VCaP (cell line): ENCODE measurements around the gene SLC7A11.

ENCODE experiments used
- H3K27ac ChIP-seq: fragments of 450-650 bp; 2 replicates; pipeline ENCODE4 v1.5.1; 2017
- CTCF ChIP-seq: fragments of 450-650 bp; conservative IDR thresholded peaks from 2 replicates; pipeline ENCODE4 v1.5.1; 2017; ENCODE audit warnings: mild to moderate bottlenecking, moderate library complexity

SLC7A11 gene

GRCh38 chr4:138193963-138194362 lies 48.2 kb downstream of the SLC7A11 start:
- no peak overlapping the region for H3K27ac ChIP-seq
- TF ChIP-seq CTCF, result no peak

- no peak overlapping the region for H3K27ac ChIP-seq
- no peak for TF ChIP-seq CTCF
Measured at GRCh38 chr4:138192113-138192512, 50.0 kb downstream of the SLC7A11 start.

DNA sequence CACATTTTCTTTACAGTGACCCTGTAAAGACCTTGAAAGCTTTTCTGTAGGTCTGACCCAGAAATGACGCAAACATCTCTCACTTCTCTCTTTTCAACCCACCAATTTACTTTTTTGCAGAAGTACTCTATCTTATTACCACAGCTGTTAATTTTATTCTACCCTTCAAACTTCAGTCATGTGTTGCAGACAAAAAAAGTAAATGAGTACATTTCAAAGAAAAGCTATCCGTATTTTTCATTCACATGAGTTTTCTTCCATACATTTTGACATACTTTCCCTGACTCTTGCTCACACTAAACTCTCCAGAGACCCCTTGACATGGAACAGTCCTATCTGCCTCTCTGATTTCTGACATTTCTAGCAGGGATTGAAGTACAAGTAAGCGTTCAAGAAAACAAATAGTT lies 51.7 kb downstream of the SLC7A11 start:
- no peak for TF ChIP-seq CTCF
- no peak overlapping the region for H3K27ac ChIP-seq

GRCh38 chr4:138189206-138189605 lies 52.9 kb downstream of the SLC7A11 start:
- no peak for TF ChIP-seq CTCF
- H3K27ac ChIP-seq, result no peak overlapping the region

DNA sequence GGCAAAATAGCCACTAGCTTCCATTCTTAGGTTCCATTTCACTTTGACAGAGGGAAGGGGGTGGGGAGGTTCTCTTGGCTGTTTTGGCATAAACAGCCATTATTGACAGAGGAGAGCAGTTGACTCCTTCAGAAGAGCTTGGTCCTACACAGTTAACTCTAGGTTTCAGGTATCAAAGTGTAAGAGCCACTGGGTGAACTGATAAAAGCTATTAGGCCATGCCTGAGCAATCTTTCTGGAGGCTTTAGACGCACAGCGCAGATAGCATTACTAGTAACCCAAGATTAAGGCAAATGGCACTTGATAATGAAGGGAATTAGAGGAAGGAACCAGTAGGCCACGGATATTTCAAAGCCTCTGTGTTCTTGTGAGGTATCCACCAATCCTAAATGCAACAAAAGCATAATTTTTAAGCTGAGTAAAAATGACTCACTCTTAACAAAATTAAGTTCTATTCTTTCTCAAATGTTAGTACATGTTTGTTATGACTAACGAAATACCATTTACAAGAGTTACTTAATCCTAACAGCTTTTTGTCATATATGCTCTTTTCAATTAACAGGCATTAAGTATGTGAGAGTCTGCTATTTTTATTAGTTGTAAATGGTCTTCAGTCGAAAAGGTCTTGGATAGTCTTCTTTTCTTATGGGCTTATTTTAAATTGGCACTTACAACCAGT lies 53.6 kb downstream of the SLC7A11 start:
- no peak for TF ChIP-seq CTCF
- no peak overlapping the region for H3K27ac ChIP-seq

DNA sequence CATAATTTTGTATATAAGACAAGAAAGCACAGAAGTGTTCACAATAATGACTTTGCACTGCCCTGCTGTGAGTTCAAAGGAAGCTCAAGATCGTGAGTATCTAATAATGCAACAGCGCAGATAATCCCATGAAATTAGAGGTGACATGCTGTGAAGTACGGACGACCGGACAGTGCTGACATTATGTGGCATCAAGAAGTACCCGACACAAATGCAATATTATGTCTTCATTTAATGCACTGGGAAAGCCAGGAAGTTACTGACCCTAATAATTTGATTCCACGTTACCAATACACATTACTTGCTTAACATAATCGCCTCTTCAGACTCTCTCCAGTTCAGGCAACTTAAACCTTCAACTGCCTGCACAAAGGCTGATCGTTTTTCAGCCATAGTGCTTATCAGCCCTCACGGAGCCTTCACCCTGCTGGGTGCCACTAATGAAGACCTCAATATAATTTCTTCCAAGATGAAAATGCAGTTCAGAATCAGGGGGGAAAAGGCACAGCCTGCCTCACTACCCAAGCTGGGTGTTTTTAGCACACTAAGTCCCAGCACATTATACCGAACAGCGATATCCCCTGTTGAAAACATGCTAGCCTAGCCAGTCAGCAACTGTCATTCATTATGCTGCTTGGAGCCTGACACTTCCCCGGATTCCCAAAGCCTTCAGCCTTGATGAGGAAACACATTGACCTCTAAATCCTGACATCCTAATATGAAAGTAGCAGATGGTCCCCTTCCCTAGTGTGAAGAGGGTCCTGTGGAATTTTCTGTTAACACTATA lies 56.1 kb downstream of the SLC7A11 start:
- no peak overlapping the region for H3K27ac ChIP-seq
- TF ChIP-seq CTCF, result no peak

GRCh38 chr4:138184886-138185285 lies 57.3 kb downstream of the SLC7A11 start:
- H3K27ac ChIP-seq, result no peak overlapping the region
- no peak for TF ChIP-seq CTCF
